Activated T-helper 1 cell treated with Interleukin-2 at 50 U/mL for 16 hours (primary cell): ENCODE measurements around the gene IL12A.

Experiments used
- DNase-seq: peaks from one replicate; pipeline ENCODE4 v3.0.0-alpha.2; 2020; ENCODE audit warnings: low read depth

Gene IL12A

DNA sequence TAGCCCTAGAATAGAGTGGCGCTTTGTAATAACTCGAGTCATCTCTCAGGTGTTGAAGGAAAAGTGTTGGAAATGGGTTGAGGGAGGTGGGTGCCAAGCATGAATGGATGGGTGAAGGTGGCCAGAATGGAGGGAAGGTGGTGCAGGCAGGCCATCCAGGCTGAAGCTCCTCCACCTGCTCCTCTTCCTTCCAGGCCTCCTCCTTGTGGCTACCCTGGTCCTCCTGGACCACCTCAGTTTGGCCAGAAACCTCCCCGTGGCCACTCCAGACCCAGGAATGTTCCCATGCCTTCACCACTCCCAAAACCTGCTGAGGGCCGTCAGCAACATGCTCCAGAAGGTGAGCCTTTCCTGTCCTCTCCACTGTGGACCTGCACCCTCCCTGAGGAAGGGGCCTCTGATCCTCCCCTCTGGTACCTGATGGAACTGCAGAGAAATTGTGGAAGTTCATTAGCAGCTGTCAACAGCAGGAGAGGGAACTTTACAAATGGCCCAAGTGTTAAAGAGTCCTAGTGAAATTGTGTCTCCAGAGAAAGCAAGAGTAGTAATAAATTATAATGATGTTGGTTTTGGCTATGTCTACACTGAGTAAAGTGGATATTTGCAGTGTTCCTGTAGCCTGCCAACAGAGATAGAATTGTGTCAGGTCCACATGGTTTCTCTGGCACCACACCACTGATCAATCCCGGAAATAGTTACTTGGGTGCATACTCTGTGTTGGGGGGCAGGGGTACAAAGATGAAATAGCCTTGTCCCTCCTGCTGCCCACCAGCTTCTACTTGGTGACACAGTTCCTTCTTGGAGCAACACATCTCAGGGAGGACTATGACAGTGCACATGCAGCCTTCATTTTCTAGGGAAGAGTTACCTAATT, 1.6 kb downstream of the IL12A start:
- no peak for DNase-seq

DNA sequence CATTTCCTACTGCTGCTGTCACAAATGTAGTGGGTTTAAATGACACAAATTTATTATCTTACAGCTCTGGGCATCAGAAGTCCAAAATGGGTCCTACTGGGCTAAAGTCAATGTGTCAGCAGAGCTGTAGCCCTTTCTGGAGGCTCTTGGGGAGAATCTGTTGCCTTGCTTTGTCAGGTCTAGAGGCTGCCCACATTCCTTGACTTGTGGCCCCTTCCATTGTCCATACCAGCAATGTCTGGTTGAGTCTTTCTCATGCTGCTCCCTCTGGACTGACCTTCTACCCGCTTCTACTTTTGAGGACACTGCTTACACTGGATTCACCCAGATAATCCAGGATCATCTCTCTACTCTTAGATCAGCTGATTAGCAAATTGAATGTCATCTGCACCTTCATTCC, 3.0 kb downstream of the IL12A start:
- DNase-seq = no peak

- no peak for DNase-seq
These were observed 4.0 kb downstream of the IL12A start for GRCh38 chr3:159992589-159992988.

DNA sequence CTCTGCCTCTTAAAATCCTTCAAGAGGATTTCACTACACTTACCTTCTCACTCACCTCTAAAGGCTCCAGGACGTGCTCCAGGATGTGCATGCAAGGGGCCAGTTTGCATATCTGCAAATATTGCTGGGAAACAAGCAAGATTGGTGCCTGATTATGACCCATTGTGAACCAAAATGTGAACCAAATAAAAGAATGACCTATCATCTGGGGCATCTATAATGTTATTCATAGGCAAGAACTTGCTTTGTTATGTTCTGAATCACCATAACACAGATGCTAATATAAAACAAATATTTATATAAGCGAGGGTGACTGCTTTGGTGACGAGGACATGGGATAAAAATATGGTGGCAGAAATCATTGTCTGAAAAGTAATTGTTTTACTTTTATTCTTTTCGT, 5.5 kb downstream of the IL12A start:
- no peak for DNase-seq

DNA sequence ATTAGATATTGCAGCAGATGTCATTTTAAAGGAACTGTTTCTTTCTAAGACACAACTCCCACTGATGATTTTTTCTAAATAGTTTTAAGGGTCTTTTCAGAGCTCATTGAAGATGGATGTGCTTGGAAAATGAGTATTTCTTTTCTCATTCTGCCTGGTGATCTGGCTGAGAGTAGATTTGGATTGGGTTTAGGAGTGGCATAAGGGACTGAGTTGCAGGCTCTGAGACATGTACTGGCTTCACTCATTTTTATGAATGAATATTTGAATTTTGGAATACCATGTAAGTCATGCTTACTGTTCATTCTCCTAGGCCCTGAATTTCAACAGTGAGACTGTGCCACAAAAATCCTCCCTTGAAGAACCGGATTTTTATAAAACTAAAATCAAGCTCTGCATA, 6.5 kb downstream of the IL12A start:
- DNase-seq = no peak

DNA sequence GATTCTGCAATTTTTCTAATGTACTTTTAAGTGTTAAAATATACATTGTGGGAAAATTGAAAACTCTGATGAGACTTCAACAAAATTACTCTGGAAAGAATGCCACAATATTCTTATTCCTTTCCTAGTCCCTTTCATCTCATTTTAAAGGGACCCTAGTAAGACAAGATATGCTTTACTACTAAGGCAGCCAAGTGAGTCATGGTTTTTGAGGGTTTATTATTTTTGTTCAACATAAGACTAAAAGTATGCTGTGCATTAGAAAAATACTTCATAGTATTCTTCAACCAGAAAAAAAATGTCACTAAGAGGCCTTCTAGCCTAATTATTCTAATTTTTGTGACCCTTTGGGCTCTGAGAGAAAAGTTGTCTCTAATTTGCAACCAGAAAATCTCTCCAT, 7.4 kb downstream of the IL12A start:
- no peak for DNase-seq

- DNase-seq = no peak
These were observed 8.3 kb downstream of the IL12A start for GRCh38 chr3:159996959-159997358.

- DNase-seq = no peak
These were observed 12.6 kb downstream of the IL12A start for GRCh38 chr3:160001148-160001760.

GRCh38 chr3:160001850-160002623, 13.4 kb downstream of the IL12A start:
- no peak for DNase-seq

- no peak for DNase-seq
These were observed 15.0 kb downstream of the IL12A start for GRCh38 chr3:160003520-160004128.

- no peak for DNase-seq
These were observed 16.4 kb downstream of the IL12A start for GRCh38 chr3:160005004-160005403.

DNA sequence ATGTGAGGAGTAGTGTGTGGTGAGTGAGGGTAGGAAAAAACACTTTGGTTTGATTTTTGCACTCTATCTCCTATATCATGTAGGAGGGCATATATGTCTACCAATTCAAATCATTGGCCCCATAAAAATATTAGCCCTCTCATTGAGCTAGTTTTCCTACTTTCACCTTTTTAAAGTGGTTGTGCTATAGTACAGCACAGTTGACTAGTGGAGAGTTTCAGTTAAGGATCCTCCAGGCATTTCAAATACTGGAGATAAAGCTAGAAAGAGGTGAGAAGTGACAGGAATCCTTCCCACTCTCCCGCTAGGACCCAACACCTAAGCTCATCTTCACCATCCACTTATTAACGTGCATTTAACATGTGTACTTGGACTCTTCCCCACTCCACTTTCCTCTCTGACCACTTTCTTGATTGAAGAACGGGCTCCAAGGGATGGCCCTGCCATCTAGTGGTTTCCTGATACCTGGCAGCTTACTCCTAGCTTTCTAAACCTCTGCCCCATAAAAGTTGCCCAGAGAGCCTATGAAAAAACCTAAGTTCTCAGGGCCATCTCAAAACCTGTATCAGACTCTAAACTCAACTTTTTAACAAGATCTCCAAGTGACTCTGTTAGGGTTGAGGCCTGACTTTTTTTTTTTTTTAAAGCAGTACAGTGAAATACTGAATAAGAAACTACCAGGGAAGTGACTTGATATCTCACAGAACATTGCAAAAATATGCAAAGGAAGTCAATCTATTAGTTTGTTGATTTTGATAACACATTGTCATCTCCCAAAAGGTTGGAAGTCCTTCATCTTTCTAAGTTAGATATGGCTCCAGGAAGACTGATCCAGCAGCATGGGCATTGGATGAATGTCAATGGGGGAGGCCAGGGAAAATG, 17.9 kb downstream of the IL12A start:
- no peak for DNase-seq

- no peak for DNase-seq
These were observed 20.3 kb downstream of the IL12A start for GRCh38 chr3:160008961-160009360.

GRCh38 chr3:160009525-160009924, 20.9 kb downstream of the IL12A start:
- DNase-seq = no peak

- no peak for DNase-seq
These were observed 21.9 kb downstream of the IL12A start for GRCh38 chr3:160010578-160010977.

- DNase-seq = no peak
These were observed 23.5 kb downstream of the IL12A start for GRCh38 chr3:160012108-160012507.

DNA sequence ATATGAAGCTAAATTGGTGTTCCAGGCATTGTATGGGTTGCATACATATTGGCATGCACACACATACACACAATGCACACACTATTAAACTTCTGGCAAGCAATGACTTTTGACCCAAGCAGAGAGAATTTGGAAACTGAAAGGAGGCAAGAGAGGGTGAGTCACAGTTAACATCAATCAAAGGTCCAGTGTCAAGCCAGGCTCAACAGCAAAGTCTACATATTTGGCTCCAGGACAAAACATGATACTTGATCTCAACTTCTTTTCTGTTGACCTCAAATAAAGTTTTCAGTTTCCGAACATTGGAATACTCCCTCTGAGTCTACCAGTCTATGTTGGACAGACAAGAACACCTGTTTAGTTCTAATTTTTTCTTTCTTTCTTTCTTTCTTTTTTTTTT, 28.3 kb downstream of the IL12A start:
- DNase-seq = no peak

DNA sequence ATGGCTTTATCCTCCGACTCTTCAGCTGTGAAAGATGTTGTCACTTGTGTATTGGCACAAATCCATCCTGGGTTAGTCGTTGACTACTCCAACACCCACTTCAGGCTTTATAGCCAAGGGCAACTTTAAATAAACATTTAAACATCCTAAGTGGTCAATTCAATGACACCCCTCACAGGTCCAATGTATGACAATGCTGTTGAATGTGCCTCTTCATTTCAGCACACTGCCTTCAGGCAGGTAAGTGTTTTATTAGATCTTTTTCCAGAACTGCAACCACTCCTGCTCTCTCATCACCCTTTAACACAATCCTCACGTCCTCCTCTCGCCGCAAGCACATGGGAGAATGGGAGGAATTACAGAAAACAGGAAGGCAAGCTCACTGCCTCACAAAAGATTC, 30.3 kb downstream of the IL12A start:
- no peak for DNase-seq

GRCh38 chr3:160020057-160020711, 31.5 kb downstream of the IL12A start:
- DNase-seq = no peak

- no peak for DNase-seq
These were observed 33.4 kb downstream of the IL12A start for GRCh38 chr3:160022068-160022467.

DNA sequence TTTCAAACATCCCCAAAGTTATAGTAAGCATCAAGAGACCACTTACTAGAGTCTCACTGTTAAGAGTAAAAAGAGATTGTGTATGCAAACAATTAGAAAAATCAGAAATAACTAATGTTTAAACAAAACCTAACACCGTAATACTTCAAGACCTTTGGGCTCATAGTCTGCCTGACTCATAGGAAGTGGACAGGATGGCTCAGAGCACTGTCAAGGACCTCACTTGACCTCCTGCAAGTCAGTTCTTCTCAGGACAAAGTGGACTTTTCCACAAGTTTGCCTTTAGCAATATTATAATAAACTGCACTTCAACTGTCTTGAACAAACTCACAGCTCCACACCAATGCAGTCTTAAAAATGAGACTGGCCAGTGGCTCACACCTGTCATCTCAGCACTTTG, 34.8 kb downstream of the IL12A start:
- DNase-seq = no peak
